Measurements from ENCODE around the gene STC2. TPM values are rescaled to one million over a fixed set of nuclear protein-coding genes. Genes with fewer than 3 reads are reported as not detected.

Gene STC2
- total RNA-seq, 1 experiment from 2014 or later = 99.9 TPM

- Histone ChIP-seq H2AFZ (ENCODE audit: low read length) (no peak overlapping the region), H3K4me1 (ENCODE audit: insufficient read depth, low read length) (peaks cover 4% of the 10 kb centered on the region), H3K9ac (ENCODE audit: low read length) (no peak overlapping the region), H3K79me2 (ENCODE audit: low read length) (no peaks in the 10 kb centered on the region), H3K9me3 (ENCODE audit: low read length) (no peaks in the 10 kb centered on the region), H3K4me2 (ENCODE audit: low read length) (no peak overlapping the region), H3K27ac (ENCODE audit: low read length) (no peak overlapping the region), H3K36me3 (ENCODE audit: low read depth, low read length) (no peaks in the 10 kb centered on the region), H3K27me3 (ENCODE audit: low read length) (no peaks in the 10 kb centered on the region), H4K20me1 (ENCODE audit: low read length) (no peaks in the 10 kb centered on the region), H3K9me2 (replicated peaks; ENCODE audit: low read length) (no peaks in the 10 kb centered on the region), H3K4me3 (ENCODE audit: low read length) (no peak overlapping the region), H3F3A (ENCODE audit: low read length, unreplicated experiment) (no peaks in the 10 kb centered on the region)
- DNase-seq (no peak), ATAC-seq (no peak)
- intact Hi-C loops (cut with micrococcal nuclease) = no loop called here
- BruUV-seq (replicated peaks) = no TSS peak
- POLR2A ChIA-PET (ENCODE audit: unreplicated experiment) = no interaction called here
- TF ChIP-seq CTCF (conservative IDR thresholded peaks at IDR 0.05; ENCODE audit: low read depth, low read length) (no peak), EZH2 (IDR thresholded peaks at IDR 0.05; ENCODE audit: low read length, unreplicated experiment) (no peak), EZH2phosphoT487 (IDR thresholded peaks at IDR 0.05; ENCODE audit: borderline replicate concordance, low read length) (no peak)
- CTCF ChIA-PET = no interaction called here
Observed at GRCh38 chr5:173340451-173340850, 12.2 kb upstream of the STC2 start.

- Histone ChIP-seq H3K36me3 (ENCODE audit: low read depth, low read length) (no peaks in the 10 kb centered on the region), H4K20me1 (ENCODE audit: low read length) (no peaks in the 10 kb centered on the region), H3F3A (ENCODE audit: low read length, unreplicated experiment) (no peaks in the 10 kb centered on the region), H3K9ac (ENCODE audit: low read length) (no peak overlapping the region), H3K9me3 (ENCODE audit: low read length) (no peaks in the 10 kb centered on the region), H3K27me3 (ENCODE audit: low read length) (no peaks in the 10 kb centered on the region), H3K79me2 (ENCODE audit: low read length) (no peaks in the 10 kb centered on the region), H2AFZ (ENCODE audit: low read length) (no peak overlapping the region), H3K27ac (ENCODE audit: low read length) (no peak overlapping the region), H3K4me1 (ENCODE audit: insufficient read depth, low read length) (peaks cover 12% of the 10 kb centered on the region), H3K9me2 (replicated peaks; ENCODE audit: low read length) (no peaks in the 10 kb centered on the region), H3K4me2 (ENCODE audit: low read length) (no peak overlapping the region), H3K4me3 (ENCODE audit: low read length) (no peak overlapping the region)
- no peak for TF ChIP-seq EZH2phosphoT487 (IDR thresholded peaks at IDR 0.05; ENCODE audit: borderline replicate concordance, low read length)
- TF ChIP-seq EZH2 (IDR thresholded peaks at IDR 0.05; ENCODE audit: low read length, unreplicated experiment) = no peak
- TF ChIP-seq CTCF (conservative IDR thresholded peaks at IDR 0.05; ENCODE audit: low read depth, low read length) = no peak
- no TSS peak for BruUV-seq (replicated peaks)
- ChIA-PET CTCF (no interaction called here), POLR2A (ENCODE audit: unreplicated experiment) (no interaction called here)
- DNase-seq = no peak
- intact Hi-C loops (cut with micrococcal nuclease) = no loop called here
- ATAC-seq = no peak
Observed at GRCh38 chr5:173339286-173339685, 11.1 kb upstream of the STC2 start.

- CTCF ChIA-PET = no interaction called here
Observed at GRCh38 chr5:173338380-173339015, 10.3 kb upstream of the STC2 start.

More at GRCh38 chr5:173338380-173339015, 10.3 kb upstream of the STC2 start:
- ATAC-seq = no peak
- no peak for TF ChIP-seq EZH2 (IDR thresholded peaks at IDR 0.05; ENCODE audit: low read length, unreplicated experiment)
- TF ChIP-seq EZH2phosphoT487 (IDR thresholded peaks at IDR 0.05; ENCODE audit: borderline replicate concordance, low read length) = no peak
- TF ChIP-seq CTCF (conservative IDR thresholded peaks at IDR 0.05; ENCODE audit: low read depth, low read length) = no peak
- no peaks in the 10 kb centered on the region for H4K20me1 ChIP-seq (ENCODE audit: low read length)
- peaks cover 20% of the 10 kb centered on the region for H3K4me1 ChIP-seq (ENCODE audit: insufficient read depth, low read length)
- POLR2A ChIA-PET (ENCODE audit: unreplicated experiment) = no interaction called here
- BruUV-seq (replicated peaks) = no TSS peak
- H3K4me2 ChIP-seq (ENCODE audit: low read length) = no peak overlapping the region
- H3K9ac ChIP-seq (ENCODE audit: low read length) = no peak overlapping the region
- DNase-seq = no peak
- intact Hi-C loops (cut with micrococcal nuclease) = no loop called here
- H3K27me3 ChIP-seq (ENCODE audit: low read length) = no peaks in the 10 kb centered on the region
- no peak overlapping the region for H2AFZ ChIP-seq (ENCODE audit: low read length)
- no peak overlapping the region for H3K4me3 ChIP-seq (ENCODE audit: low read length)
- H3K36me3 ChIP-seq (ENCODE audit: low read depth, low read length) = no peaks in the 10 kb centered on the region
- no peaks in the 10 kb centered on the region for H3K9me2 ChIP-seq (replicated peaks; ENCODE audit: low read length)
- H3K9me3 ChIP-seq (ENCODE audit: low read length) = no peaks in the 10 kb centered on the region
- H3F3A ChIP-seq (ENCODE audit: low read length, unreplicated experiment) = no peaks in the 10 kb centered on the region
- no peaks in the 10 kb centered on the region for H3K79me2 ChIP-seq (ENCODE audit: low read length)
- H3K27ac ChIP-seq (ENCODE audit: low read length) = no peak overlapping the region

All from PC-3 (cell line).